Measurements from ENCODE around the gene TNFRSF1B. TPM values are rescaled to one million over a fixed set of nuclear protein-coding genes. Genes with fewer than 3 reads are reported as not detected.

The TNFRSF1B gene
- total and polyA plus RNA-seq, 9 of the 15 experiments (the other 6 are each of a cell fraction or from before 2014, with no cell fraction given), result 8.8 to 91.3 (median 36.0) TPM

DNA sequence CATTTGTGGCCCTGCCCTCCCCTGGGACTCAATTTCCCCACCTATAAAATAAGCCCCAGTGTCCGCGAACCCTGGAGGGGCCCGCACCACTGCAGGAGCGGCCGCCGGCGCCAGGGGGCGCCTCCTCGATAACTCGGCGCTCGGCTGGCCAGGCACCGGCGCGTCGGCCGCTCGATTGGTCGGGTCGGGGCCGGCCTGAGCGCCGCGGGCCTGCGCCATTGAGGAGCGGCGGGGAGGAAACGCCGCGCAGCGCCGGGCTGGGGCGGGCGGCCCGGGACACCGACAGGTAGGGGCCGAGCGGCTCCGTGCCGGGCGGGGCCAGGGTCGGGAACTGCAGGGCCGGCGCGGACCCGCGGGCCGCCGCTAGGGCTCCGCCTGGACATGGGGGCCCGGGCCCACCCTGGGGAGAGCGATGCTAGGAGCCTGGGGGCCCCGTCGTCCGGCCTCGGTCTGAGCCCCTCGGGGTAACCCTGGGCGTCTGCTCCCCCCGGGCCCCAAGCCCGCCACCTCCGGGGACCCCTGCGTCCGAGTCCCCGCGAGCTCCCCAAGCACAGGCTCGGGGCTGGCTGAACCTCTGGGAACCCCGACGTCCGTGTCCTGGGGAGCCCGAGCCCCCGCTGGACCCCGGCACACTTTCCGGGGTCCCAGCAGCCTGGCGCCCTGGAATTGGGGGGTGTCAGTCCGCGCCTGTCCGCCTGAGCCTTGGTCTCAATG, 63.2 kb downstream of the TNFRSF1B start, which contains the start of gene VPS13D (continued):
- TF ChIP-seq TCFL5 (CRISPR knock-in tag; conservative IDR thresholded peaks at IDR 0.05) (no peak), KDM1A (IDR thresholded peaks at IDR 0.05) (no peak), ZNF133 (CRISPR knock-in tag; IDR thresholded peaks at IDR 0.05) (no peak), FOXK2 (conservative IDR thresholded peaks at IDR 0.05 in 1 of 2, IDR thresholded peaks at IDR 0.05 in 1 of 2; ENCODE audit: low read depth in 2 of 2) (no peak), CHD1 (IDR thresholded peaks at IDR 0.05; ENCODE audit: low read length) (peak; percentile 59), CBFA2T3 (IDR thresholded peaks at IDR 0.05) (no peak), PHB (CRISPR knock-in tag; IDR thresholded peaks at IDR 0.05) (0 out of 2 replicates have a peak, but pooled peaks have one; percentile 45), NFATC3 (IDR thresholded peaks at IDR 0.05) (no peak), NFIX (CRISPR knock-in tag; IDR thresholded peaks at IDR 0.05; ENCODE audit: low read depth) (no peak), HMG20B (CRISPR knock-in tag; IDR thresholded peaks at IDR 0.05) (no peak), BMI1 (IDR thresholded peaks at IDR 0.05; ENCODE audit: low read length) (no peak), HOXB6 (CRISPR knock-in tag; IDR thresholded peaks at IDR 0.05; ENCODE audit: borderline replicate concordance) (no peak), TAF7 (tag; IDR thresholded peaks at IDR 0.05) (no peak), ZNF644 (tag; IDR thresholded peaks at IDR 0.05; ENCODE audit: low read depth) (no peak), ZNF253 (CRISPR knock-in tag; conservative IDR thresholded peaks at IDR 0.05) (no peak), SNRNP70 (optimal IDR thresholded peaks at IDR 0.05; ENCODE audit: low read depth, low read length) (no peak), BRCA1 (IDR thresholded peaks at IDR 0.05) (no peak), BRCA1 (CRISPR knock-in tag; IDR thresholded peaks at IDR 0.05) (peak; percentile 84; the same call in 1 of the 2 replicates)
- TF ChIP-seq, protein P1, sequence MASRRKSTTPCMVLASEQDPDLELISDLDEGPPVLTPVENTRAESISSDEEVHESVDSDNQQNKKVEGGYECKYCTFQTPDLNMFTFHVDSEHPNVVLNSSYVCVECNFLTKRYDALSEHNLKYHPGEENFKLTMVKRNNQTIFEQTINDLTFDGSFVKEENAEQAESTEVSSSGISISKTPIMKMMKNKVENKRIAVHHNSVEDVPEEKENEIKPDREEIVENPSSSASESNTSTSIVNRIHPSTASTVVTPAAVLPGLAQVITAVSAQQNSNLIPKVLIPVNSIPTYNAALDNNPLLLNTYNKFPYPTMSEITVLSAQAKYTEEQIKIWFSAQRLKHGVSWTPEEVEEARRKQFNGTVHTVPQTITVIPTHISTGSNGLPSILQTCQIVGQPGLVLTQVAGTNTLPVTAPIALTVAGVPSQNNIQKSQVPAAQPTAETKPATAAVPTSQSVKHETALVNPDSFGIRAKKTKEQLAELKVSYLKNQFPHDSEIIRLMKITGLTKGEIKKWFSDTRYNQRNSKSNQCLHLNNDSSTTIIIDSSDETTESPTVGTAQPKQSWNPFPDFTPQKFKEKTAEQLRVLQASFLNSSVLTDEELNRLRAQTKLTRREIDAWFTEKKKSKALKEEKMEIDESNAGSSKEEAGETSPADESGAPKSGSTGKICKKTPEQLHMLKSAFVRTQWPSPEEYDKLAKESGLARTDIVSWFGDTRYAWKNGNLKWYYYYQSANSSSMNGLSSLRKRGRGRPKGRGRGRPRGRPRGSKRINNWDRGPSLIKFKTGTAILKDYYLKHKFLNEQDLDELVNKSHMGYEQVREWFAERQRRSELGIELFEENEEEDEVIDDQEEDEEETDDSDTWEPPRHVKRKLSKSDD (conservative IDR thresholded peaks at IDR 0.05; ENCODE audit: low read length), result 0 out of 2 replicates have a peak, but pooled peaks have one; percentile 84
- TF ChIP-seq, protein P2, sequence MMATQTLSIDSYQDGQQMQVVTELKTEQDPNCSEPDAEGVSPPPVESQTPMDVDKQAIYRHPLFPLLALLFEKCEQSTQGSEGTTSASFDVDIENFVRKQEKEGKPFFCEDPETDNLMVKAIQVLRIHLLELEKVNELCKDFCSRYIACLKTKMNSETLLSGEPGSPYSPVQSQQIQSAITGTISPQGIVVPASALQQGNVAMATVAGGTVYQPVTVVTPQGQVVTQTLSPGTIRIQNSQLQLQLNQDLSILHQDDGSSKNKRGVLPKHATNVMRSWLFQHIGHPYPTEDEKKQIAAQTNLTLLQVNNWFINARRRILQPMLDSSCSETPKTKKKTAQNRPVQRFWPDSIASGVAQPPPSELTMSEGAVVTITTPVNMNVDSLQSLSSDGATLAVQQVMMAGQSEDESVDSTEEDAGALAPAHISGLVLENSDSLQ (IDR thresholded peaks at IDR 0.05), result no peak
- TF ChIP-seq, protein P3, sequence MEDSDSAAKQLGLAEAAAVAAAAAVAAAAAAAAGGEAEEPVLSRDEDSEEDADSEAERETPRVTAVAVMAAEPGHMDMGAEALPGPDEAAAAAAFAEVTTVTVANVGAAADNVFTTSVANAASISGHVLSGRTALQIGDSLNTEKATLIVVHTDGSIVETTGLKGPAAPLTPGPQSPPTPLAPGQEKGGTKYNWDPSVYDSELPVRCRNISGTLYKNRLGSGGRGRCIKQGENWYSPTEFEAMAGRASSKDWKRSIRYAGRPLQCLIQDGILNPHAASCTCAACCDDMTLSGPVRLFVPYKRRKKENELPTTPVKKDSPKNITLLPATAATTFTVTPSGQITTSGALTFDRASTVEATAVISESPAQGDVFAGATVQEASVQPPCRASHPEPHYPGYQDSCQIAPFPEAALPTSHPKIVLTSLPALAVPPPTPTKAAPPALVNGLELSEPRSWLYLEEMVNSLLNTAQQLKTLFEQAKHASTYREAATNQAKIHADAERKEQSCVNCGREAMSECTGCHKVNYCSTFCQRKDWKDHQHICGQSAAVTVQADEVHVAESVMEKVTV (CRISPR knock-in tag; IDR thresholded peaks at IDR 0.05), result no peak
- TF ChIP-seq, protein P4, sequence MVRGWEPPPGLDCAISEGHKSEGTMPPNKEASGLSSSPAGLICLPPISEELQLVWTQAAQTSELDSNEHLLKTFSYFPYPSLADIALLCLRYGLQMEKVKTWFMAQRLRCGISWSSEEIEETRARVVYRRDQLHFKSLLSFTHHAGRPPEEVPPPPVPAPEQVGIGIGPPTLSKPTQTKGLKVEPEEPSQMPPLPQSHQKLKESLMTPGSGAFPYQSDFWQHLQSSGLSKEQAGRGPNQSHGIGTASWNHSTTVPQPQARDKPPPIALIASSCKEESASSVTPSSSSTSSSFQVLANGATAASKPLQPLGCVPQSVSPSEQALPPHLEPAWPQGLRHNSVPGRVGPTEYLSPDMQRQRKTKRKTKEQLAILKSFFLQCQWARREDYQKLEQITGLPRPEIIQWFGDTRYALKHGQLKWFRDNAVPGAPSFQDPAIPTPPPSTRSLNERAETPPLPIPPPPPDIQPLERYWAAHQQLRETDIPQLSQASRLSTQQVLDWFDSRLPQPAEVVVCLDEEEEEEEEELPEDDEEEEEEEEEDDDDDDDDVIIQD (CRISPR knock-in tag; IDR thresholded peaks at IDR 0.05), result no peak
- TF ChIP-seq, protein P5, sequence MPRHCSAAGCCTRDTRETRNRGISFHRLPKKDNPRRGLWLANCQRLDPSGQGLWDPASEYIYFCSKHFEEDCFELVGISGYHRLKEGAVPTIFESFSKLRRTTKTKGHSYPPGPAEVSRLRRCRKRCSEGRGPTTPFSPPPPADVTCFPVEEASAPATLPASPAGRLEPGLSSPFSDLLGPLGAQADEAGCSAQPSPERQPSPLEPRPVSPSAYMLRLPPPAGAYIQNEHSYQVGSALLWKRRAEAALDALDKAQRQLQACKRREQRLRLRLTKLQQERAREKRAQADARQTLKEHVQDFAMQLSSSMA (CRISPR knock-in tag; IDR thresholded peaks at IDR 0.05), result no peak; the same call in 1 of the 2 replicates
